Mesenchymal stem cell (in vitro differentiated cells and primary cell): ENCODE results near the gene SETD7.

Source experiments
- DNase-seq: peaks from one replicate; pipeline ENCODE4 v3.0.0-alpha.2; 2013
- H2AFZ ChIP-seq: one replicate; pipeline ENCODE4 v1.6.1; 2013; ENCODE audit warnings: low read depth, mild to moderate bottlenecking, control low read depth, inconsistent platforms, low read length, moderate library complexity
- H2AK5ac ChIP-seq: 2 replicates; pipeline ENCODE4 v1.6.1; 2013; ENCODE audit warnings: low read length, moderate library complexity, mild to moderate bottlenecking, inconsistent platforms; ENCODE audit not compliant: severe bottlenecking
- H2BK120ac ChIP-seq: one replicate; pipeline ENCODE4 v1.6.1; 2013; ENCODE audit warnings: low read depth, mild to moderate bottlenecking, inconsistent platforms, low read length, moderate library complexity
- H2BK12ac ChIP-seq, 2 experiments: one replicate each; pipeline ENCODE4 v1.6.1; 2013; ENCODE audit warnings: inconsistent platforms in 2 of 2, low read length in 2 of 2, mild to moderate bottlenecking in 2 of 2, moderate library complexity in 2 of 2, control low read depth in 1 of 2
- H2BK15ac ChIP-seq: one replicate; pipeline ENCODE4 v1.6.1; 2013; ENCODE audit warnings: mild to moderate bottlenecking, low read depth, inconsistent platforms; ENCODE audit not compliant: poor library complexity, severe bottlenecking
- H2BK5ac ChIP-seq: 2 replicates; pipeline ENCODE4 v1.6.1; 2013; ENCODE audit warnings: low read depth, mild to moderate bottlenecking, low read length, control low read depth, inconsistent platforms; ENCODE audit not compliant: poor library complexity, severe bottlenecking
- H3K14ac ChIP-seq, 2 experiments: one replicate each; pipeline ENCODE4 v1.6.1; 2013; ENCODE audit warnings: inconsistent platforms in 2 of 2, low read length in 2 of 2, control low read depth in 1 of 2, mild to moderate bottlenecking in 1 of 2, moderate library complexity in 1 of 2
- H3K18ac ChIP-seq, 2 experiments: one replicate each; pipeline ENCODE4 v1.6.1; 2013; ENCODE audit warnings: inconsistent platforms in 2 of 2, low read length in 2 of 2, control low read depth in 1 of 2, low read depth in 1 of 2, mild to moderate bottlenecking in 1 of 2
- H3K23ac ChIP-seq, 2 experiments: one replicate each; pipeline ENCODE4 v1.6.1; 2013; ENCODE audit warnings: inconsistent platforms in 2 of 2, low read length in 2 of 2, mild to moderate bottlenecking in 2 of 2, moderate library complexity in 2 of 2, control low read depth in 1 of 2
- H3K27ac ChIP-seq: 2 replicates; pipeline ENCODE4 v1.5.1; 2013; ENCODE audit warnings: mild to moderate bottlenecking, moderate library complexity, low read length, control low read depth, inconsistent platforms; ENCODE audit not compliant: poor library complexity, severe bottlenecking
- H3K27me3 ChIP-seq, 2 experiments: 2 replicates each; pipeline versions ENCODE4 v1.6.1 to v1.7.0; 2013; ENCODE audit warnings: low read length in 2 of 2, mild to moderate bottlenecking in 2 of 2, moderate library complexity in 2 of 2, control low read depth in 1 of 2, inconsistent platforms in 1 of 2; ENCODE audit not compliant: control insufficient read depth in 1 of 2, insufficient read depth in 1 of 2
- H3K36me3 ChIP-seq, 2 experiments: 2 replicates each; pipeline versions ENCODE4 v1.6.1 to v1.7.0; 2013; ENCODE audit warnings: low read length in 2 of 2, control low read depth in 1 of 2, inconsistent platforms in 1 of 2, low read depth in 1 of 2, mild to moderate bottlenecking in 1 of 2; ENCODE audit not compliant: insufficient read depth in 2 of 2, control insufficient read depth in 1 of 2
- H3K4ac ChIP-seq, 2 experiments: one replicate each; pipeline ENCODE4 v1.6.1; 2013; ENCODE audit warnings: inconsistent platforms in 2 of 2, low read length in 2 of 2, mild to moderate bottlenecking in 2 of 2, moderate library complexity in 2 of 2, control low read depth in 1 of 2, low read depth in 1 of 2
- H3K4me1 ChIP-seq: 2 replicates; pipeline ENCODE4 v1.6.1; 2013; ENCODE audit warnings: low read depth, low read length, control low read depth; ENCODE audit not compliant: control insufficient read depth, insufficient read depth
- H3K4me2 ChIP-seq: 2 replicates; pipeline ENCODE4 v1.6.1; 2013; ENCODE audit warnings: low read length, mild to moderate bottlenecking, inconsistent platforms; ENCODE audit not compliant: poor library complexity, severe bottlenecking
- H3K4me3 ChIP-seq, 2 experiments: 2 replicates each; pipeline versions ENCODE4 v1.5.1 to v1.7.0; 2013; ENCODE audit warnings: low read length in 2 of 2, mild to moderate bottlenecking in 2 of 2, control low read depth in 1 of 2, low read depth in 1 of 2; ENCODE audit not compliant: insufficient read depth in 1 of 2
- H3K79me1 ChIP-seq: replicated peaks from 2 replicates; pipeline ENCODE4 v1.6.1; 2013; ENCODE audit warnings: mild to moderate bottlenecking, control low read depth, low read length, inconsistent platforms; ENCODE audit not compliant: poor library complexity, severe bottlenecking
- H3K9ac ChIP-seq: 2 replicates; pipeline ENCODE4 v1.7.0; 2013; ENCODE audit warnings: mild to moderate bottlenecking, low read length, moderate library complexity
- H3K9me3 ChIP-seq: 2 replicates; pipeline ENCODE4 v1.7.0; 2013; ENCODE audit warnings: mild to moderate bottlenecking, low read length; ENCODE audit not compliant: control insufficient read depth
- H4K8ac ChIP-seq: one replicate; pipeline ENCODE4 v1.6.1; 2013; ENCODE audit warnings: inconsistent platforms, mild to moderate bottlenecking, low read length, moderate library complexity
- H4K91ac ChIP-seq: one replicate; pipeline ENCODE4 v1.6.1; 2013; ENCODE audit warnings: mild to moderate bottlenecking, low read length, inconsistent platforms
- WGBS: methylation state at CpG from one replicate; pipeline ENCODE4 v1.1.7; 2013; ENCODE audit warnings: mixed read lengths; 5-methylcytosine and 5-hydroxymethylcytosine counted together

Gene SETD7

DNA sequence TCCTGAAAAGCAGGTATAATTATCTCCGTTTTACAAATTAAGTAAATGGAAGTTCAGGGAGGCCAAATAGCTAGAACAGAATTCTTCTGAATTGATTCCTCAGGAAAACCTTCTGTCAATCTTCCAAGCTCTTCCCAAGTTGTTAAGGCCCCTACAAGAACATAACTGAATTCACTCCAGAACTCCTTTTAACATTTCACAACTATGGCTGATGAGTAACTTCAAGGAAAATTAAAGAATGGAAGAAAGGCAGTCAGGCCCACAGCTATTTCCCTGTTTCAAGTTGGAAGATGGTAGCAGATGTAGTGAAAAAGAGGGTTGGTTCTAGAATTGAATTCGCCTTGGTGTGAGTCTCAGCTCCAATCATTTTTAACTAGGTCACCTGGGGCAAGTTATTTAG is 15.9 kb downstream of the SETD7 start:
- Histone ChIP-seq H4K91ac (no peak overlapping the region), H3K27ac (no peak overlapping the region), H3K4me3 (peak overlapping the region in 1 of 2 experiments; percentile 33), H4K8ac (no peak overlapping the region), H2BK15ac (no peak overlapping the region), H3K4ac (no peak overlapping the region), H2AK5ac (no peak overlapping the region), H2BK120ac (no peak overlapping the region), H3K14ac (no peak overlapping the region), H3K4me1 (peaks cover 1% of the 10 kb centered on the region), H3K18ac (no peak overlapping the region), H2BK5ac (no peak overlapping the region), H3K27me3 (no peaks in the 10 kb centered on the region), H3K36me3 (peaks cover 7 to 47% of the 10 kb centered on the region in 2 experiments), H2AFZ (no peak overlapping the region), H2BK12ac (no peak overlapping the region), H3K79me1 (peaks cover 27% of the 10 kb centered on the region), H3K9me3 (no peaks in the 10 kb centered on the region), H3K23ac (no peak overlapping the region), H3K4me2 (no peak overlapping the region), H3K9ac (peak overlapping the region; percentile 4)
- 100% methylated on average over 2 of the region's 2 CpGs for WGBS
- no peak for DNase-seq

DNA sequence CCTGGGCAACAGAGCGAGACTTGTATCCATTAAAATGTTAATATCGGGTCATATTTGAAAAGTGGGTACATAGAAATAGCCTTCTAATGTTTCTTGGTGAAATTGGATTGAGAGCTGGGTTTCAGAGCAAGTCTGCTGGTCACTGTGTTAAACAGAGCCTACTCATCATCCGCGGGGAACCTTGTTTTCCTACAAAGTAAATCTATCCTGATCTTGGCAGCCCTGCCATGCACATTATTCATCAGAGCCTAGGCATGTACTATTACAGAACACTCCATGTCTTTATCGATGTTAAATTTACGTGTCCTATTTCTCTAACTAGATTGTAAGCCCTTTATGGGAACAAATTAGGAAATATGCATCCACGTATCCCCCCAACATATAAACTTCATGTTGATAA is 18.7 kb downstream of the SETD7 start:
- Histone ChIP-seq H3K4ac (no peak overlapping the region), H3K14ac (no peak overlapping the region), H3K18ac (no peak overlapping the region), H2AFZ (no peak overlapping the region), H3K9ac (no peak overlapping the region), H2AK5ac (no peak overlapping the region), H2BK120ac (no peak overlapping the region), H3K23ac (no peak overlapping the region), H3K4me2 (no peak overlapping the region), H2BK5ac (no peak overlapping the region), H3K79me1 (peaks cover 27% of the 10 kb centered on the region), H3K4me1 (peaks cover 5% of the 10 kb centered on the region), H3K36me3 (peaks cover 4 to 46% of the 10 kb centered on the region in 2 experiments), H2BK12ac (no peak overlapping the region), H3K9me3 (no peaks in the 10 kb centered on the region), H4K91ac (no peak overlapping the region), H2BK15ac (no peak overlapping the region), H3K27me3 (no peaks in the 10 kb centered on the region), H3K27ac (no peak overlapping the region), H3K4me3 (no peak overlapping the region), H4K8ac (no peak overlapping the region)
- 98% methylated on average over 6 of the region's 7 CpGs for WGBS
- DNase-seq = no peak

DNA sequence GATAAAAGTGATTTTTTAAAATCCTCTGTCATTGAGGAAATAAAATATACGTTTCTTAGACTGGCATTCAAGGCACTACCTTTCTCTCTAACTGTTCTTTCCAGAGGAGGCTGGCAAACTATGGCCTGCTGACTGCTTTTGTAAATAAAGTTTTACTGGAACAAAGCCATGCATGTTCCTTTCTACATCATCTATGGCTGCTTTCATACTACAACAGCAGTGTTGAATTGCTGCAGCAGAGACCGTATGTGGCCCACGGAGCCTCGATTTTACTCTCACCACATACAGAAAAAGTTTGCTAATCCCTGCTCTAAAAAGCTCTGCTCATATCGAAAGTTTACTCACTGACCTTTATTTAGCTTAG is 20.2 kb downstream of the SETD7 start:
- no peaks in the 10 kb centered on the region for H3K27me3 ChIP-seq
- H3K18ac ChIP-seq = no peak overlapping the region
- peaks cover 28% of the 10 kb centered on the region for H3K79me1 ChIP-seq
- H2AK5ac ChIP-seq = no peak overlapping the region
- H3K14ac ChIP-seq = no peak overlapping the region
- no peak overlapping the region for H3K4ac ChIP-seq
- H3K4me3 ChIP-seq = no peak overlapping the region
- no peak overlapping the region for H4K8ac ChIP-seq
- H2BK5ac ChIP-seq = no peak overlapping the region
- no peak overlapping the region for H3K23ac ChIP-seq
- WGBS = 98% methylated on average over 5 of the region's 5 CpGs
- no peak overlapping the region for H2BK15ac ChIP-seq
- peaks cover 7 to 44% of the 10 kb centered on the region in 2 experiments for H3K36me3 ChIP-seq
- H3K9me3 ChIP-seq = no peaks in the 10 kb centered on the region
- no peak for DNase-seq
- no peak overlapping the region for H3K4me2 ChIP-seq
- no peak overlapping the region for H2AFZ ChIP-seq
- H2BK120ac ChIP-seq = no peak overlapping the region
- no peak overlapping the region for H4K91ac ChIP-seq
- H3K4me1 ChIP-seq = peaks cover 5% of the 10 kb centered on the region
- H2BK12ac ChIP-seq = no peak overlapping the region
- no peak overlapping the region for H3K27ac ChIP-seq
- no peak overlapping the region for H3K9ac ChIP-seq

DNA sequence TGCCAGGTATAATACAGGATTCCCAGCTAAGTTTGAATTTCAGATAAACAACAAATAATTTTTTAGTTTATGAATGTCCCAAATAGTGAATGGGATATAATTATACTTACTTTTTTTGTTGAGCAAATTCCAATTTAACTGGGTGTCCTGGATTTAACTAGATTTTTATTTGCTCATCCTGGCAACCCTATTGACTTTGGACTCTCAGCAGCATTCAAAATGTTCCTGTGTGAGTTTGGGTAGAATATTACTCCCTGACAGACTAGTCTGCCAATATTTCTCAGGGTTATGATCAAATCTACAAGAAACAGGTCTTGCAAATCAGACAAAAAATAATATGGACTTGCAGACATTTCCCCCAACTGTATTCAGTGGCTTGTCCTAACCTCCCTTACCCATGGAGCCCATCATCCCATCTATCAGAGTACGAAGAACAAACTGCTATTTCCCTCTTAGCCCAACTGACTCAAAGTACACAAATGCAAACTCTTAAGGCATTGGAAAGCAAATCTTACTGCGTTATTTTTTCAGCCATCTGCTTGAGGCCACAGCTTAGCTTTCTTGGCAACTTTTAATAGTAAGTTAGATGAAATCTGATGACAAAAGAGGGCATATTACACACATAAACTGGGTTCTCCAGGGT is 20.7 kb downstream of the SETD7 start:
- Histone ChIP-seq H3K9ac (no peak overlapping the region), H3K4me3 (no peak overlapping the region), H2AFZ (no peak overlapping the region), H3K36me3 (peaks cover 7 to 40% of the 10 kb centered on the region in 2 experiments), H2AK5ac (no peak overlapping the region), H2BK5ac (no peak overlapping the region), H2BK120ac (no peak overlapping the region), H2BK12ac (no peak overlapping the region), H3K79me1 (peaks cover 25% of the 10 kb centered on the region), H3K4me2 (no peak overlapping the region), H3K18ac (no peak overlapping the region), H3K4me1 (peaks cover 5% of the 10 kb centered on the region), H3K14ac (no peak overlapping the region), H2BK15ac (no peak overlapping the region), H4K91ac (no peak overlapping the region), H3K23ac (no peak overlapping the region), H3K9me3 (no peaks in the 10 kb centered on the region), H3K4ac (no peak overlapping the region), H3K27ac (no peak overlapping the region), H3K27me3 (no peaks in the 10 kb centered on the region), H4K8ac (no peak overlapping the region)
- 98% methylated on average over 2 of the region's 2 CpGs for WGBS
- no peak for DNase-seq
